Umbilical cord (tissue), 2 donors: ENCODE results near the gene XYLT1. TPM values are rescaled to one million over a fixed set of nuclear protein-coding genes. Genes with fewer than 3 reads are reported as not detected.
"Not testable (repeated sequence)": the region's sequence is repeated elsewhere in the genome, so short reads cannot be mapped to it uniquely, and the experiment has no call there.

ENCODE experiments used
- DNase-seq: peaks from one replicate; pipeline ENCODE4 v3.0.0-alpha.2; 2015; ENCODE audit warnings: low spot score
- total RNA-seq: library from RNA; depleted of rRNA; stranded (reverse); fragments of >200 nt; gene quantifications from one replicate; pipeline ENCODE4 v1.2.3, GENCODE V29; 2014; ENCODE audit warnings: low replicate concordance; ENCODE audit not compliant: insufficient read depth

The XYLT1 gene, protein sequence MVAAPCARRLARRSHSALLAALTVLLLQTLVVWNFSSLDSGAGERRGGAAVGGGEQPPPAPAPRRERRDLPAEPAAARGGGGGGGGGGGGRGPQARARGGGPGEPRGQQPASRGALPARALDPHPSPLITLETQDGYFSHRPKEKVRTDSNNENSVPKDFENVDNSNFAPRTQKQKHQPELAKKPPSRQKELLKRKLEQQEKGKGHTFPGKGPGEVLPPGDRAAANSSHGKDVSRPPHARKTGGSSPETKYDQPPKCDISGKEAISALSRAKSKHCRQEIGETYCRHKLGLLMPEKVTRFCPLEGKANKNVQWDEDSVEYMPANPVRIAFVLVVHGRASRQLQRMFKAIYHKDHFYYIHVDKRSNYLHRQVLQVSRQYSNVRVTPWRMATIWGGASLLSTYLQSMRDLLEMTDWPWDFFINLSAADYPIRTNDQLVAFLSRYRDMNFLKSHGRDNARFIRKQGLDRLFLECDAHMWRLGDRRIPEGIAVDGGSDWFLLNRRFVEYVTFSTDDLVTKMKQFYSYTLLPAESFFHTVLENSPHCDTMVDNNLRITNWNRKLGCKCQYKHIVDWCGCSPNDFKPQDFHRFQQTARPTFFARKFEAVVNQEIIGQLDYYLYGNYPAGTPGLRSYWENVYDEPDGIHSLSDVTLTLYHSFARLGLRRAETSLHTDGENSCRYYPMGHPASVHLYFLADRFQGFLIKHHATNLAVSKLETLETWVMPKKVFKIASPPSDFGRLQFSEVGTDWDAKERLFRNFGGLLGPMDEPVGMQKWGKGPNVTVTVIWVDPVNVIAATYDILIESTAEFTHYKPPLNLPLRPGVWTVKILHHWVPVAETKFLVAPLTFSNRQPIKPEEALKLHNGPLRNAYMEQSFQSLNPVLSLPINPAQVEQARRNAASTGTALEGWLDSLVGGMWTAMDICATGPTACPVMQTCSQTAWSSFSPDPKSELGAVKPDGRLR
- total RNA-seq: 61.2 TPM

DNA sequence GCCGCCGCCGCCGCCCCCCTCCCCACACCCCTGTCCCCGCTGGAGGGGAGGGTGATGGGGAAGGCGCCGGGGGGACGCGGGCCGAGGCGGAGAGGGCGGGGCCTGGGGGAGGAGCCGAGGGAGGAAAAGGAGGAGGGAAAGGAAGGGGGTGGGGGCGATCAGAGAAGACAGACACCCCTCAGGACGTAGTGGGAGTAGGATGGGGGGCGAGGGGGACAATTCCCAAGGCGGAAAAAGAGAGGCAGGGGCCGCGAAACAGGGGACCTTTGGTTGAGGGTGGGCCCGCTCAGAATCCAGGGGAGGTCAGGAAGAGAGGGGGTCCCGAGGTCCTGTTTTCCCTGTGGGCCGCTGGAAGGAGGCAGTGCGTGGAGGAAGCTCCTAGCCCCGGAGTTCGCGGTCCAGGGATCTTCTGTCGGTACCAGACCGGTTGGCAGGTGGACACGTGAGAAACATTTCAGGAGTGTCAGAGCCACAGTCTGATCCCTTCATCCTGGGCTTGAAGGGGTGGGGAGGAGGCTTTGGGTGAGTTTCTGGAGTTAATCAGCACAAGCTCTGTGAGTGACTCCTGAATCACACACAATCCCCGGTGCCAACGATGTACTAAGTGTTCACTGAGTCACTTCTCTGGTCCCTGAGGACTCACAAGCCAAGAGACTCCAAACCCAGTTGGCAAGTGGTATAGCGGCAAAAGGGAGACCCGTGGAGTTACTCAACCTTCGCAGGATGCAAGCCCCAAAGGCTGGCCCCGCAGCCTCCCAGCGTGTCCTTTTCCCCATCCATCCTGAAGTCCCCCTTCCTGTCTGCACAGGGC, at the start of gene XYLT1:
XYLT1 (minus strand) TSS at position 53 of the 811 bp plus-strand sequence. CDS start 164 bp downstream, outside the sequence.
- DNase-seq: peak; percentile 84

DNA sequence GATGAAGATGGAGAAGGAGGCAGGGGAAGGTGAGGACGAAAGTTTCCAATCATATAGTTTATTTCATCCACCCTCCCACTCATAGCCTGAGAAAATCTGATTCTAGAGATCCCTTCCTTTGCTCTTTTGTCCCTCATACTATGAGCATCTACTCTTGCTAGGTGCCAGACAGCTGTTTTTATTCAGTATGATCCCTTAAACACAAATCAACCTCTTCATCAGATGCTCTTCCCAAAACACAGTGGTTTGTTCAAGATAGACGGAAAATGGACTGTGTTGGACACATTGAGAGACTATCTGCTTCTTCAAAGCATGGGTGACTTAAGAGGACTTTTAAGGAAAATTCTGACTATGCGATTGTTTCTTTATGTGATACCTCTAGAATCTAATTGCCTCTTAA, 49.4 kb upstream of the XYLT1 start:
- DNase-seq: no peak

DNA sequence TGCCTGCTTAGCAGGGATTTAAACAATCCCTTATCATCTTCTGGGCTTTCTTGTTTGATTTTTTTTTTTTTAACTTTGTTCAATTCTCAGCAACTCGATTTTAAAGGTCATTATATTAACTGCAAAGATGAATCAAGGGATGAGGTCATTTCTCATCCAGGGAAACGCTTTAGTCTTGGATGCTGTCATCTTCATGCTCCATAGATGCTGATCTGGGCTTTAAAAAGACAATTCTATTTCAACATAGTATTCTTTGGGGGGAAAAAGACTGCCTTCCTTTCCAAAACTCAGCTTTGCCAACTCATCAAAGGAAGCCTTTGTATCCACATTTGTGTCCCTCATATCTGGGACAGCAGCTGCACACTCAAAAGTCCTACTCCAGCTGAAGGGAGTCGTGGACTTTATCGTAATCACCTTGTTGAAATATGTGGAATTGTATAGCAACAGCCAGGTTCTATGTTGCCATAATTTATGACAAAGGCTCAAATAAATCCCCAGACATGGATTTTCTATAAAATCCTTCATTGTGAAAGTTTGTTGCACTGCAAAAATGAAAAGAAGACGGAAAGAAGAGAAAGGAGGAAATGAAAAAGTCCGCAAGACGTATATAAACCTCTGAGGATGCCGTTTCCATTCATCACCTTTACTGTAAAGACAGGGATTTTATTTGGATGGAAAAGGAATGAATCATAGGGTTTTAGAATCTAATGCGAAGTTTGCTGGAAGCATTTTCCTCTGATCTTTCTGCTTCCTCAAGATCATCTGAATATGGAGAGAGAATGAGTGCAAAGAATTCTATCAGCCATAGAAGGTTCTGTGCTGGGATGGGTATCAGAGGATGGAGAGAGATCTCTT, 48.6 kb upstream of the XYLT1 start:
- DNase-seq: peak; percentile 69

DNA sequence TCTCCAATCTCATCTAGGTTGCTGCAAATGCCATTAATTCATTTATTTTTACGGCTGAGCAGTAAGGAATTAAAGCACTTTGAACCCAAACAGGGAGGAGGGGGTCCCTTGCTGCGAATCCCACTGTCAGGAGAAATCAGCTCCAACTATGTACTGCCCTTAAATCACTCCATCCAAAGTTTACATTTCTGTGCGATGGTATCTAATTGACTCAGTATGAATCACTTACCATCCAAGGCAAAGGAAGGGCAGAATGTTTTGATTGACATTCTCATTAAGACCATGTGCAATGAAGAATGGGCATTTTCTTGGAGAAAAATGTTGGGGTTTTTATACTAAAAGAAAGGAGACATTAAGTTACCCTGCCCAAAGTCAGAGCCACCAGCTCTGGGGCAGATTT, 47.7 kb upstream of the XYLT1 start:
- no peak for DNase-seq

DNA sequence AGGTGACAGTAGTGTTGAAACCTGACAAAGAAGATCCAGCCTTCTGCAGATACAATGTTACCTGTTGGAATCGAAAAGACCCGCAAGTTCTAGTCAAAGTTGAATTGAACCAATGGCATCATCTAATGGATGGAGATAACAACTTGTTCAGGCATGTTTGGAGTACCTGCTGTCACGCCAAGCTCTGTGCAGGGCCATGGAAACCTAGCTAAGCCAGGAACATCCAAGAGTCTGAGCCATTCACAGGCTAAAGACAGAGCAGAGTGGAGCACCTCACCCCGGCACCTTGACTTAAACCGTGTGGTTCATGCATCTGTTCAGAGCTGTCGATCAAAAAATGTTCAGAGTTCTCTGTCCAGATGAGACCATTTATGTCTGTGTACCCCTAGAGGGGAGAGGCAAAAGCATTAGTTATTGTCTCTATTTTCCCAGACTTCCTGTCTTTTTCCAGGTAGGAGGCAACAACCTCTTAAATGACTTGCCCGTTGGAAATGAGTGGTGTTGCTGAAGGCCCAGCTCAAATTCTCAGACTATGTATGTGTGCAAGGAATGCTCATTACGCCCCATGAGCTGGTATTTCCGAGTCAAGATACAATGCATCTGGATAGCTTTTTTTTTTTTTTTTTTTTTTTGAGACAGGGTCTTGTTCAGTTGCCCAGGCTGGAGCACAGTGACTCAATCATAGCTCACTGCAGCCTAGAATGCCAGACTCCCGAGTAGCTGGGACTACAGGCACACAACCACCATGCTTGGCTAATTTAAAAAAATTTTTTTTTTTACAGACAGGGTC, 44.9 kb upstream of the XYLT1 start:
- DNase-seq: no peak

DNA sequence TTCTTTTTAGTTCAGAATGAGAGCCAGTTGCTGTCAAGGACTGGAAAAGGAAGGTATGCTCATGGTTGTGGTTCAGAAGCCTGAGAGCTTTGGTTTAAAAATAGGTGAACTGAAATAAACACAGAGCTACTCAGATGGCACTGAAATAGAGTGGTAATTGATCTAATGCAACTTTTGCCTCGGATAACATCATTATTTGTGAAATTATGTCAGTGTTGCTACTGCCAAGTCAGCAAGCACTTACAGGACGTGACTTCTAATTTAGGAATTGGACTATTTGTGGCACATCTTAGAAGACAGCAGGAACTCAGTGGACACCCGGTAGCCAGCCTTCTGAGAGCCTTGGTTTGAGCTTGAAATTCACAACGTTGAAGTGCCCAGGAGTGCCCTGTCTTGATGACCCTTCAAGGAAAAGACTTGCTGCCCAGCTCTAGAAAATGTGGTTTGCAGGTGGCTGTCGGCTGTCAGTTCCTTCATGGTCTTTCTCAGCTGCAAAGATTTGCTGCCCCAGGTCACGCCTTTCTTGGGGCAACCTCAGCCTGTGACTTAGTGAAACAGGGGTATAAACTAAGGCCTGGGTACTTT, 42.0 kb upstream of the XYLT1 start:
- no peak for DNase-seq

DNA sequence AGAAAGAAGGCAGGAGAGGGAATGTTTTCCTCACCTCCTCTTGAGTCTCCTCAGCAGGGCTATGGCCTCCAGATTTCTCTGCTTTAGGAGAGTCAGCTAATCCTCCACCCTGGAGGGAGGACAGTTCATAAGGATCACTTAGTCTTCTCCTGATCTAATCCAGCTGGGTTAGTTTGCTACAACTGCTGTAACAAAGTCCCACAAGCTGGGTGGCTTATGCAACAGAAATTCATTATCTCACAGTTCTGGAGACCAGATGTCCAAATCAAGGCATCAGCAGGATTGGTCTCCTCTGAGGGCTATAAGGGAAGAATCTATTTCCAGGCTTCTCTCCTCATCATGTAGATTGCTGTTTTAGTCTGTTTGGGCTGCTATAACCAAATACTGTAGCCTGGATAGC, 40.6 kb upstream of the XYLT1 start:
- DNase-seq: peak; percentile 77

DNA sequence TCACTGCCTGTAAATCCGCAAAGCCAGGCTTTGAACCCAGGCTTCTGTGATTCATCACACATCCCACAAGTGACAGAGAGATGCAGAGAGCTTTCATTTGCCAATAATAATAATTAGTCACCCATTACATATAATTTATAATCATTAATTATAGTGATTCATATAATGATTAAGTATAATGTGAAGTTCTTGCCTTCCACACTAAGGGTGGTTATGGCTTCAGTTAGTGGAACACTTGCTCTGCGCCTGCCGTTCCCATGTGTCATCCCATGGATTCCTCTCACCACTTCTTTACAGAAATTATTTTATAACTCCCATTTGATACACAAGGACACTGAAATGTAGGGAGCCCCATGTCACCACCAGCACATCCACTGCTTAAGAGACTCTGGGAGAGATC, 39.8 kb upstream of the XYLT1 start:
- DNase-seq: no peak

DNA sequence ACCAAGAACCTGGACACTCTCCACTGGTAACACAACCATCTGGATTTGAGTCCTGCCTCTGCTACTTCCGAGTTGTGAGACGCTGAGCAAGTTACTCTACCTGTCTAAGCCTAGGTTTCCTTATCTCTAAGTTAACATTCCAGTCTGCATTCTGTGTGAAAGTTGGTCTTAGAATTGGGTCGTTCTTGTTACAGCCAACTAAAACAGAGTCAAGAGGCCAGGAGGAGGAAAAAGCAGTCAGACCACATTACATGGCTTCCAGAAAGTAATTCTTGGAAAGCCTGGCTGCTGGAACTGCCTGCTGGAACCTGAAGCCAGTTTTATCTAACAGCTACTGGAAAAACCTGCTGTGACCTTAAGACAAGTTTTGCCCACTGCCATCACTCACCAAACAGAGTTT, 38.4 kb upstream of the XYLT1 start:
- no peak for DNase-seq

DNA sequence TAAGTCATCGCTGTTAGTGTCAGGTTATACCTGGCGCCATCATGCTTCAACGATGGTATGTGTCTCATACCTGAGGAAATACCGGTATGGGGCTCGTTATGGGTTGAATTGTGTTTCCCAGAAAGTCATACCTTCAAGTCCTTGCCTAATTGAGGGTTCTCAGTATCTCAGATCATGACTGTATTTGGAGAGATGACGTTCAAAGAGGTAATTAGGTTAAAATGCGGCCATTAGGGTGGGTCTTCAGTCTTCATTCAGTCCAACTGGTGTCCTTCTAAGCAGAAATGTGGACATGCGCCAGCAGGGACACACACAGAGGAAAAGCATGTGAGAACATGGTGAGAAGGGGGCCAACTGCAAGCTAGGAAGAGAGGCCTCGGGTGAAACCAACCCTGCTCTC, 37.5 kb upstream of the XYLT1 start:
- DNase-seq: no peak

DNA sequence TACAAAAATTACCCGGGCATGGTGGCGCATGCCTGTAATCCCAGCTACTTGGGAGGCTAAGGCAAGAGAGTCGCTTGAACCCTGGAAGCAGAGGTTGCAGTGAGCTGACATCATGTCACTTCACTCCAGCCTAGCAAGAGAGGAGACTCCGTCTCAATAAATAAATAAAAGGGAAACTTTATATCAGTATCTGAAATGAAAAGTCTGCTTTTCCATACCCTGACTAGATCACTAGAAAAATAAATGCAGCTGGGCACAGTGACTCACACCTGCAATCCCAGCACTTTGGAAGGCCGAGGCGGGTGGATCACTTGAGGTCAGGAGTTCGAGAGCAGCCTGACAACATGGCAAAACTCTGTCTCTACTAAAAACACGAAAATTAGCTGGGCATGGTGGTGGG, 36.8 kb upstream of the XYLT1 start:
- not testable (repeated sequence) for DNase-seq

DNA sequence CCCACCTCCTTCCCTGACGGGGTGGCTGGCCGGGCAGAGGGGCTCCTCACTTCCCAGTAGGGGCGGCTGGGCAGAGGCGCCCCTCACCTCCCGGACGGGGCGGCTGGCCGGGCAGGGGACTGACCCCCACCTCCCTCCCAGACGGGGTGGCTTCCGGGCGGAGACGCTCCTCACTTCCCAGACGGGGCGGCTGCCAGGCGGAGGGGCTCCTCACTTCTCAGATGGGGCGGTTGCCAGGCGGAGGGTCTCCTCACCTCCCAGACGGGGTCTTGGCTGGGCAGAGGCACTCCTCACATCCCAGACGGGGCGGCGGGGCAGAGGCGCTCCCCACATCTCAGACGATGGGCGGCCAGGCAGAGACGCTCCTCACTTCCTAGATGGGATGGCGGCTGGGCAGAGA, 35.1 kb upstream of the XYLT1 start:
- not testable (repeated sequence) for DNase-seq

DNA sequence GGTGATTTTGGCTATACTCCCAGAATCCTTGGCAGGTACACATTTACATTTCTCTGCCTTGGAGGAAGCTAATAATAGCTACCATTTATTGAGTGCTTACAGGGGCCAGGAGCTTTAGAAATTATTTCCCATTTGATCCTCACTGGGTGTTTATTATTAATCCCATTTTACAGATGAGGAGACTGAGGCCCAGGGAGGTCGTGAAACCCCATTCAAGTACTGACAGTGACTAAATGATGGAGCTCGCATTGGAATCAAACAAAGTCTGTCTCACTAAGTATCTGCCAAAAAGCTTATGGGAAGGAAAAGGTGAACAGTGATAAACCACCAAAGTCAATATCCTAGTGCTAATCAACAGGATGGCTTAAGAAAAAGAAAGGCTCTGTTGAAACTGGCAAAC, 33.3 kb upstream of the XYLT1 start:
- no peak for DNase-seq

DNA sequence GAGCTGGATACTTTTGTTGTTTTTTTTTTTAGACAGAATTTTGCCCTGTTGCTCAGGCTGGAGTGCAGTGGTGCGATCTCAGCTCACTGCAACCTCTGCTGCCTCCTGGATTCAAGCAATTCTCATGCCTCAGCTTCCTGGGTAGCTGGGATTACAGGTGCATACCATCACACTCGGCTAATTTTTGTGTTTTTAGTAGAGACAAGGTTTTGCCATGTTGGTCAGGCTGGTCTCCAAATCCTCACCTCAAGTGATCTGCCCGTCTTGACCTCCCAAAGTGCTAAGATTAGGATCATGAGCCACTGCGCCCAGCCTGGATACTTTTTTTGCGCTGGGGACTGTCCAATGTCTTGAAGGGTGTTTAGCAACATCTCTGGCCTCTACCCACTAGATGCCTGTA, 32.6 kb upstream of the XYLT1 start:
- no peak for DNase-seq

DNA sequence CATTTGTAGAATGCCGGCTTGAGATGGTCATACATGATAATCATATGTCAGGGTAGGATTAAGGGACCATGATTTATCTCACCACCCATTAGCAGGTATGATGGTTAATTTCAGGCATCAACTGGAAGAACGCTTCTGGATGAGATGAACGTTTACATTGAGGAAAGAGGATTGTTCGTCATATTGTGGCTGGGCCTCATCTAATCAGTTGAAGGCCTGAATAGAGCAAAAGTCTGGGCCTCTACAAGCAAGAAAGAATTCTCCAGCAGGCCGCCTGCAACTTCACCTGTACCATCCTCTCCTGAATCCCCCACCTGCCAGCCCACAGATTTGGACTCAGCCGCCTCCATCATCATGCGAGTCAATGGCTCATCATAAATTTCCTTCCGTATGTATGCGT, 30.6 kb upstream of the XYLT1 start:
- DNase-seq: no peak

DNA sequence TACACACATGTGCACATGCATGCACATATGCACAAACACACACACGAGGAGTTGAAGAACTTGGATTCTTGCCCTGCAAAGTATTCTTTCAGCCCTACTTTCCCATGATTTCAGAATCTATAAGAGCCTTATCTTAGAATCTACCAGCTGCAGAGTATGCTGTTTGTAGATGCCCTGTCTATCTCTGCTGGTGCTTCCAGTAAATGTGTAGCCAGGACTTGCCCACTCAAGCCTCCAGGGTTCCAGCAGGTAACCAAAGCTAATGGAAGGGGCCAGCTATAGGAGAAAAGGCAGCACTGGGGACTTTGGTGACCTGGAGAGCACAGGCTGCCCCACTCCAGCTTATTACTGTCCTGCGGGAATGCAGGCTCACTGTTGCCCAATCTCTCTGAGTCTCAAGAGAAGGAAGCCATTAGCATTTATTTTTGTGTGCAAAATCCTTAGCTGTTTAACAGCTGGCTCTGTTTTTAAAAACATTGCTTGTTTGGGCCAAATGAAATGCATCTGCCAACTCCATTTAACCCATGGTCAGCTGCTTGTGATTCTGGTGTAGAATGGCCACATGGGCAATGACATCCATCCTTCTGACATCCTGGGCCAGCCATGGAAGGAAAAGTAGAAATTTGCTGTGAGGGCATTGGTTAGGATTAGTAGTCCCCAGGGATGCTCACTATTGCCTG, 28.6 kb upstream of the XYLT1 start:
- DNase-seq: no peak

DNA sequence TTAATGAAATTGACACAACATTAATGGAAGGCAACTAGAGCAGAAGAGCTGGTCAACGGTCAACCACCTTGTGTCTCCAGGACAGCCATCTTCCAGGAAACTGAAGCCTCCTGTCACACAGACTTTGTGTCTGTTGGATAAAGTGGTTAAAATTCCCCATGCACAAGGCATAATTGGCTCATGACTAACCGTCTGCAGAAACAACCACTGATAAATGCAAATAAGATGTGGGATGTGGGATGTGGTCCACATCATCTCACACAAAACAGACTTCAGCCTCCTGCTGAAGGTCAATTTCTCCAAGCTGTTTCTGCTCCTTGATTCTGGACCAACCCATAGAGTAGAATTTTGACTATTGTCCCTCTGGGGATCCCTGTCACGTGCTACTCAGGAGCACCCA, 26.9 kb upstream of the XYLT1 start:
- no peak for DNase-seq

DNA sequence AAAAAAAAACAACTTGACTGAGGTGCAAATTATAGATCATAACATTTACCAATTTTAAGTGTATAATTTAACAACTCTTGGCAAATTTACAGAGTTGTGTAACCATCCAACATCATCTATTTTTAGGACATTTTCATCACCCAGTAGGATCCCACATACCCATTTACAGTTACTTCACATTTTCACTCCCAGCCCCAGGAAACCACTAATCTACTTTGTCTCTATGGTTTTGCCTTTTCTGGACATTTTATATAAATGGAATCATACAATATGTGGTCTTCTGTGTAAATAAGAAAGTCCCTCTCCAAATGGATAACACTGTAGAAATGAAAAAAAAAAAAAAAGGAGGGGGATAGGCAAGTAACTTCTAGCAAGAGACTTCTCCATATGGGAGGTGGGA, 26.1 kb upstream of the XYLT1 start:
- DNase-seq: no peak

DNA sequence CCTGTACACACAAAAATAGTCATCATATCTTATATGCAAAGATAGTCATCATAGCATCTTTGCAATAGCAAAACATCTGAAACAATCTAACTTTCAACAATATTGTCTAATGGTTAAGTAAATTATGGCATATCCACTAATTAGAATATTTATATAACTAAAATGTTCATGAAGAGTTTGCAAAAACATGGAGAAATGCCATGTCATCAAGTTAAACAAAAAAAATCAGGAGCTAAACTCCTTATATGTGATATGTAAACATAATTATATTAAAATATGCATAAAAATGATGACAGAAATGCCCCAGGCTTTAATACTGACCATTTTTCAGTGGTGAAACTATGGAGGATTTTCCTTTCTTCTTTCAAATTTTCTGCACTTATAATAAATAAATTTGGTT, 22.3 kb upstream of the XYLT1 start:
- DNase-seq: no peak
